Measurements from ENCODE around the gene PITRM1.

PITRM1 gene

GRCh38 chr10:3127921-3128320, 44.7 kb downstream of the PITRM1 start:
- TF ChIP-seq, protein P1, sequence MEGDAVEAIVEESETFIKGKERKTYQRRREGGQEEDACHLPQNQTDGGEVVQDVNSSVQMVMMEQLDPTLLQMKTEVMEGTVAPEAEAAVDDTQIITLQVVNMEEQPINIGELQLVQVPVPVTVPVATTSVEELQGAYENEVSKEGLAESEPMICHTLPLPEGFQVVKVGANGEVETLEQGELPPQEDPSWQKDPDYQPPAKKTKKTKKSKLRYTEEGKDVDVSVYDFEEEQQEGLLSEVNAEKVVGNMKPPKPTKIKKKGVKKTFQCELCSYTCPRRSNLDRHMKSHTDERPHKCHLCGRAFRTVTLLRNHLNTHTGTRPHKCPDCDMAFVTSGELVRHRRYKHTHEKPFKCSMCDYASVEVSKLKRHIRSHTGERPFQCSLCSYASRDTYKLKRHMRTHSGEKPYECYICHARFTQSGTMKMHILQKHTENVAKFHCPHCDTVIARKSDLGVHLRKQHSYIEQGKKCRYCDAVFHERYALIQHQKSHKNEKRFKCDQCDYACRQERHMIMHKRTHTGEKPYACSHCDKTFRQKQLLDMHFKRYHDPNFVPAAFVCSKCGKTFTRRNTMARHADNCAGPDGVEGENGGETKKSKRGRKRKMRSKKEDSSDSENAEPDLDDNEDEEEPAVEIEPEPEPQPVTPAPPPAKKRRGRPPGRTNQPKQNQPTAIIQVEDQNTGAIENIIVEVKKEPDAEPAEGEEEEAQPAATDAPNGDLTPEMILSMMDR (conservative IDR thresholded peaks at IDR 0.05; ENCODE audit: control insufficient read depth, insufficient read depth, low read depth, low read length): no peak
- H3K4me3 ChIP-seq (ENCODE audit: control insufficient read depth, low read depth, low read length): no peak overlapping the region

GRCh38 chr10:3126741-3127346, 45.7 kb downstream of the PITRM1 start:
- no peak for DNase-seq (ENCODE audit: low read depth)
- TF ChIP-seq, protein P1 (conservative IDR thresholded peaks at IDR 0.05; ENCODE audit: control insufficient read depth, insufficient read depth, low read depth, low read length): no peak
- no peak overlapping the region for H3K4me3 ChIP-seq (ENCODE audit: control insufficient read depth, low read depth, low read length)

More at GRCh38 chr10:3127921-3128320, 44.7 kb downstream of the PITRM1 start:
- no peak for DNase-seq (ENCODE audit: low read depth)

DNA sequence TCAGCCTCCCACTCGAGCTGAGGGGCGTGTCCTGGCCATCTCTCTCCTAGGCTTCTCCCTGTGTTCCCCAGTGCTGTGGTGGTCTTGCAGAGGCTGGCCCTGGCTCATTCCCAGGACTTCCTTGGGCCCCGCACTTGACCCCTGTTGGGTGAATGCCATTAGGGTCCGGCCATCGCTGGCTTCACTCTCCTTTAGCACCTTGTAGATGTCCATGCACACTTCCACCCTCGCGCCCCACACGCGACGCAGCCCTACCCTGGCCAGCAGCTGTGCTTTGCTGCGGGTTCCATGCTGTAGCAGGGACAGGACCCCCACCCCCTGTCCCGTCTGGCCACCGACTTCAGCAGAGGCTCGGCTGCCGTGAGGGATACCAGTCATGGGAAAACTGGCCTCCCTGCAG, 46.3 kb downstream of the PITRM1 start:
- no peak overlapping the region for H3K4me3 ChIP-seq (ENCODE audit: control insufficient read depth, low read depth, low read length)
- no peak for DNase-seq (ENCODE audit: low read depth)
- TF ChIP-seq, protein P1 (conservative IDR thresholded peaks at IDR 0.05; ENCODE audit: control insufficient read depth, insufficient read depth, low read depth, low read length): no peak

- no peak overlapping the region for H3K4me3 ChIP-seq (ENCODE audit: control insufficient read depth, low read depth, low read length)
- TF ChIP-seq, protein P1 (conservative IDR thresholded peaks at IDR 0.05; ENCODE audit: control insufficient read depth, insufficient read depth, low read depth, low read length): no peak
- no peak for DNase-seq (ENCODE audit: low read depth)
These were observed 46.9 kb downstream of the PITRM1 start for GRCh38 chr10:3125527-3126170.

DNA sequence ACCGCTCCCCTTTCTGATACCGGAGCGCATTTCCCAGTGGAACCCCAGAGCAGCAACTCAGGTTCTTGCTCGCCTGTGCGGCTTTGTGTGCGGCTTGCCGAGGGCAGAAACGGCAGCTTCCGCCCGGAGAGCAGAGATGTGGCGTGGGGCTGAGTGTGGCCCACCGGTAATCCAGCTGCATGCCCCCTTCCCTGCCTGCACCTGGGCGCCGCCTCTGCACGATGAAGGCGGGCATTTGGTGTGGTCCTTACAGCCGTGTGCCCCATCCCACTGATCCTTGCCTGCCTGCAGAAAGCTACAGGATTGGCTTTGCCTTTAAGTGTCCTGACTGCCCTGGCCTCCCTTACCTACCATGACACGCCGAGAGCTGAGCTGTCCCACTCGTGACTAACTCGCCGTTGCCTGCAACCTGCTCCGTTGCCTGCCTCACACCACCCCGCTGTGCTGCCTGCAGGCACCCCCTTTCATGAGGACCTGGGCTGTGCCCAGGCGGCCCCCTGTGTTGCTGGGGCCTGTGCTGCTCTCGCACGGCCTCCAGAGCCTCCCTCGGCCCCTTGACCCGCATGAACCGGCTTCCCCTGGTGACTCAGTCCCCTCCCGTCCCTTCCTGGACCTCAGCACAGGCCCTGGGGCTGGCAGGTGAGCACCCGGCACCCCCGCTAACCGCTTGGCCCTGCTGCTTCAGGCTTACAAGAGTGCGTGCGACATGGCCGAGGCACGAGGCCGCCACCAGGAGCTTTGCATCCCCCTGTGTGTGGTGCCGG, 48.0 kb downstream of the PITRM1 start:
- no peak overlapping the region for H3K4me3 ChIP-seq (ENCODE audit: control insufficient read depth, low read depth, low read length)
- TF ChIP-seq, protein P1 (conservative IDR thresholded peaks at IDR 0.05; ENCODE audit: control insufficient read depth, insufficient read depth, low read depth, low read length): no peak
- DNase-seq (ENCODE audit: low read depth): no peak

DNA sequence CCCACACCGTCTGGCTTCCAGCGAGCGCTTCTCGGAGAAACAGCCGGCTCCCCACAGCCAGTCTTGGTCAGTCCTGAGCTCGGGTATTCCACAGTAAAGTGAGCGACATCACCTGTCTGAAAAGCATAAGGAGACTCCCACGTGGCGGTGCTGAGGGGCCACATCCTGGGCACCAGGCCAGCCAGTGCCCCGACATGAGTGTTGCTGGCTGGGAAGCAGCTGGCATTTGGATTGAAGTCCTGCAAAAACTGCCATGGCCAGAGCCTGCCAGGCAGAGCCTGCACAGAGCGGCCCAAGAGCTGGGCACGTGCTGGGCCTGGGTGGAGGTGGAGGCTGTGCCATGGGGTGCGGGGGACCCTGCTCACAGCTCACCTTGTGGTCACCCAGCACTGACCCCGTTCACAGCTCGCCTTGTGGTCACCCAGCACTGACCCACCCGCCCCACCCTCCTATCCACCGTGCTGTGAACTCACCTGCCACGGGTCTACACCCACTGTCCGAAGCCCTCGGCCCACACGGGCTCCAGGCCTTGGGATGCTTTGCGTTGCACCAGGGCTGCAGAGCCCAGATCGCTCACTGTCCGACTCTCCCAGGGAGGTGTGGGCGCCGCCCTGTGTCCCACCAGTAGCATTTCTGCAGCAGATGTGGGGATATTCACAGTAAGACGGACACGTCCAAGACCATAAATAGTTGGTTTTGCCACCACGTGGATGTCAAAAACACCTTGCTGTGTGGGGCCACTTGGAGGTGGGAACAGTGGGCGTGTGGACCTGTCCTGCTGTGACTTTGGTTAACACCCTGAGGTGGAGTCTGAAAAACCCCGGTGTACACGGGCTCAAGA, 48.8 kb downstream of the PITRM1 start:
- TF ChIP-seq, protein P1 (conservative IDR thresholded peaks at IDR 0.05; ENCODE audit: control insufficient read depth, insufficient read depth, low read depth, low read length): no peak
- no peak for DNase-seq (ENCODE audit: low read depth)
- H3K4me3 ChIP-seq (ENCODE audit: control insufficient read depth, low read depth, low read length): no peak overlapping the region
